GM23338 (cell line): ENCODE data around the gene BTNL2. TPM values are rescaled to one million over a fixed set of nuclear protein-coding genes. Genes with fewer than 3 reads are reported as not detected.
A peak's percentile ranks its signal among the peaks of the same experiment; 100 is the strongest.

Experiments used
- ATAC-seq: fragments of 200-7000 bp; cut with Tn5 transposase; 3 replicates; pipeline ENCODE4 v1.9.1; 2020
- DNase-seq: peaks from one replicate; pipeline ENCODE4 v3.0.0-alpha.2; 2015; ENCODE audit warnings: low spot score
- H2AFZ ChIP-seq: fragments of 200-600 bp; sonication (generic); 2 replicates; pipeline ENCODE4 v1.8.0; 2016; ENCODE audit warnings: antibody characterized with exemption, mild to moderate bottlenecking, moderate library complexity
- H3F3A ChIP-seq: fragments of 200-600 bp; sonication (generic); replicated peaks from 2 replicates; pipeline ENCODE4 v1.8.0; 2017; ENCODE audit warnings: antibody characterized with exemption, mixed run types, low read depth
- H3K27ac ChIP-seq: fragments of 200-600 bp; sonication (generic); 2 replicates; pipeline ENCODE4 v1.6.1; 2016; ENCODE audit warnings: low read depth
- H3K27me3 ChIP-seq: fragments of 200-600 bp; sonication (generic); 2 replicates; pipeline ENCODE4 v1.8.0; 2016; ENCODE audit warnings: mild to moderate bottlenecking, mixed run types, moderate library complexity; ENCODE audit not compliant: insufficient read depth
- H3K36me3 ChIP-seq: fragments of 200-600 bp; sonication (generic); 2 replicates; pipeline ENCODE4 v1.8.0; 2016; ENCODE audit warnings: mild to moderate bottlenecking; ENCODE audit not compliant: insufficient read depth
- H3K4me1 ChIP-seq: fragments of 200-600 bp; sonication (generic); 2 replicates; pipeline ENCODE4 v1.8.0; 2016; ENCODE audit warnings: mild to moderate bottlenecking, moderate library complexity; ENCODE audit not compliant: insufficient read depth
- H3K4me2 ChIP-seq: fragments of 200-600 bp; sonication (generic); 2 replicates; pipeline ENCODE4 v1.7.1; 2017; ENCODE audit warnings: mixed run types
- H3K4me3 ChIP-seq: fragments of 200-600 bp; sonication (generic); 2 replicates; pipeline ENCODE4 v1.6.1; 2016; ENCODE audit warnings: mixed run types
- H3K79me2 ChIP-seq: fragments of 200-600 bp; sonication (generic); replicated peaks from 2 replicates; pipeline ENCODE4 v1.8.0; 2017; ENCODE audit warnings: mild to moderate bottlenecking; ENCODE audit not compliant: insufficient read depth
- H3K9me2 ChIP-seq: fragments of 200-600 bp; sonication (generic); 2 replicates; pipeline ENCODE4 v1.8.0; 2017; ENCODE audit not compliant: insufficient read depth
- H4K20me1 ChIP-seq: fragments of 200-600 bp; sonication (generic); replicated peaks from 2 replicates; pipeline ENCODE4 v1.8.0; 2017; ENCODE audit warnings: mild to moderate bottlenecking; ENCODE audit not compliant: insufficient read depth
- H3K27ac Mint-ChIP-seq: 2 replicates; pipeline ENCODE4 v1.8.0; 2020; ENCODE audit warnings: inconsistent platforms, mild to moderate bottlenecking, moderate library complexity, mixed read lengths
- H3K27me3 Mint-ChIP-seq: 3 replicates; pipeline ENCODE4 v1.8.0; 2022; ENCODE audit warnings: low read depth, mild to moderate bottlenecking, moderate library complexity, mixed read lengths, inconsistent platforms; ENCODE audit not compliant: insufficient read depth, poor library complexity
- H3K36me3 Mint-ChIP-seq: 3 replicates; pipeline ENCODE4 v1.8.0; 2021; ENCODE audit warnings: low read depth, mild to moderate bottlenecking, inconsistent platforms, moderate library complexity, mixed read lengths
- H3K4me1 Mint-ChIP-seq: 3 replicates; pipeline ENCODE4 v1.8.0; 2020; ENCODE audit warnings: mild to moderate bottlenecking, inconsistent platforms, mixed read lengths
- H3K4me3 Mint-ChIP-seq: 3 replicates; pipeline ENCODE4 v1.8.0; 2021; ENCODE audit warnings: moderate library complexity, mild to moderate bottlenecking, inconsistent platforms, mixed read lengths
- H3K9me3 Mint-ChIP-seq: 3 replicates; pipeline ENCODE4 v1.8.0; 2020; ENCODE audit warnings: moderate library complexity, mild to moderate bottlenecking, inconsistent platforms, mixed read lengths
- CREB1 ChIP-seq: fragments of 250-450 bp; sonication (Bioruptor Pico); IDR thresholded peaks from 2 replicates; pipeline ENCODE4 v1.5.0; 2020; ENCODE audit warnings: low read depth, mild to moderate bottlenecking, moderate library complexity
- EZH2phosphoT487 ChIP-seq: fragments of 200-600 bp; sonication (generic); IDR thresholded peaks from one replicate; pipeline ENCODE4 v1.8.1; 2018; ENCODE audit warnings: antibody characterized with exemption; ENCODE audit not compliant: unreplicated experiment
- NANOG ChIP-seq: IDR thresholded peaks from 2 replicates; pipeline ENCODE4 v1.6.1; 2016; ENCODE audit warnings: antibody characterized with exemption, borderline replicate concordance
- STAT1 ChIP-seq: IDR thresholded peaks from one replicate; pipeline ENCODE4 v1.6.1; 2016; ENCODE audit warnings: antibody characterized with exemption; ENCODE audit not compliant: unreplicated experiment
- ZNF114 ChIP-seq: fragments of 250-450 bp; sonication (Bioruptor Pico); IDR thresholded peaks from 2 replicates; pipeline ENCODE4 v1.5.0; 2020; ENCODE audit warnings: mild to moderate bottlenecking, moderate library complexity
- ZNF331 ChIP-seq: fragments of 250-450 bp; sonication (Bioruptor Pico); IDR thresholded peaks from 2 replicates; pipeline ENCODE4 v1.5.0; 2020; ENCODE audit warnings: low read depth, mild to moderate bottlenecking, moderate library complexity
- polyA plus RNA-seq: library from polyadenylated mRNA; unstranded; fragments of >200 nt; fragmentation: Nextera tagmentation; extraction: Ambion mirVana; gene quantifications from 2 replicates; pipeline ENCODE4 v1.2.1, GENCODE V29; 2016
- total RNA-seq: library from RNA; depleted of rRNA; stranded (reverse); fragments of >200 nt; shearing (Covaris generic); gene quantifications from 2 replicates; pipeline ENCODE4 v1.2.3, GENCODE V29; 2014
- TF ChIP-seq, protein P1 (sequence below): IDR thresholded peaks from one replicate; pipeline ENCODE4 v1.6.1; 2018; ENCODE audit warnings: antibody characterized with exemption; ENCODE audit not compliant: unreplicated experiment
- TF ChIP-seq, protein P2 (sequence below): IDR thresholded peaks from 2 replicates; pipeline ENCODE4 v1.6.1; 2016; ENCODE audit warnings: antibody characterized with exemption
- TF ChIP-seq, protein P3 (sequence below), 2 experiments: fragments of 200-600 bp in 1 of 2; sonication (generic) in 1 of 2; conservative IDR thresholded peaks; 2 replicates each; pipeline versions ENCODE4 v1.5.1 to v1.6.1; 2016 to 2017; ENCODE audit warnings: antibody characterized with exemption in 2 of 2, low read depth in 2 of 2, mild to moderate bottlenecking in 2 of 2, moderate library complexity in 1 of 2
- TF ChIP-seq, protein P4 (sequence below): fragments of 250-450 bp; sonication (Bioruptor Pico); IDR thresholded peaks from 2 replicates; pipeline ENCODE4 v1.5.0; 2020; ENCODE audit warnings: mild to moderate bottlenecking, moderate library complexity

Gene BTNL2
- total and polyA plus RNA-seq, 2 experiments from 2014 or later: not detected

DNA sequence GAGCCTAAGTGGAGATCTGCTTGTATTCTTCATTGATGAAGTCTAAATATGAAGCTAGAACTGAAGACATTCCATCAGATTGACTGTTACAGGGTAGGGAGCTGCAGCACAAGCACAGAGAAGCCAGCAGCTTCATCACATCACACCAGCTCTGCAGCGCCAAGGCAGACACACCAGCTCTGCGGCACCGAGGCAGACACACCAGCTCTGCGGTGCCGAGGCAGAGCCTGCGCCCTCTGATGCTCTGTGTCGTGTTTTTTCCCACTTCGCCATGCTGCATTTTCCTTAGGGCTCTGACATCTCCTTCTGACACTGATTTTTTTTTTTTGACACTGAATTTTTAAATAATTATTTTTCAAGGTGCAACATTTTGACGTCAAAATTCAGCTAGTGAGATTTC lies 784 bp downstream of the BTNL2 start:
- DNase-seq (no peak), ATAC-seq (peak; percentile 58)
- TF ChIP-seq, protein P1, sequence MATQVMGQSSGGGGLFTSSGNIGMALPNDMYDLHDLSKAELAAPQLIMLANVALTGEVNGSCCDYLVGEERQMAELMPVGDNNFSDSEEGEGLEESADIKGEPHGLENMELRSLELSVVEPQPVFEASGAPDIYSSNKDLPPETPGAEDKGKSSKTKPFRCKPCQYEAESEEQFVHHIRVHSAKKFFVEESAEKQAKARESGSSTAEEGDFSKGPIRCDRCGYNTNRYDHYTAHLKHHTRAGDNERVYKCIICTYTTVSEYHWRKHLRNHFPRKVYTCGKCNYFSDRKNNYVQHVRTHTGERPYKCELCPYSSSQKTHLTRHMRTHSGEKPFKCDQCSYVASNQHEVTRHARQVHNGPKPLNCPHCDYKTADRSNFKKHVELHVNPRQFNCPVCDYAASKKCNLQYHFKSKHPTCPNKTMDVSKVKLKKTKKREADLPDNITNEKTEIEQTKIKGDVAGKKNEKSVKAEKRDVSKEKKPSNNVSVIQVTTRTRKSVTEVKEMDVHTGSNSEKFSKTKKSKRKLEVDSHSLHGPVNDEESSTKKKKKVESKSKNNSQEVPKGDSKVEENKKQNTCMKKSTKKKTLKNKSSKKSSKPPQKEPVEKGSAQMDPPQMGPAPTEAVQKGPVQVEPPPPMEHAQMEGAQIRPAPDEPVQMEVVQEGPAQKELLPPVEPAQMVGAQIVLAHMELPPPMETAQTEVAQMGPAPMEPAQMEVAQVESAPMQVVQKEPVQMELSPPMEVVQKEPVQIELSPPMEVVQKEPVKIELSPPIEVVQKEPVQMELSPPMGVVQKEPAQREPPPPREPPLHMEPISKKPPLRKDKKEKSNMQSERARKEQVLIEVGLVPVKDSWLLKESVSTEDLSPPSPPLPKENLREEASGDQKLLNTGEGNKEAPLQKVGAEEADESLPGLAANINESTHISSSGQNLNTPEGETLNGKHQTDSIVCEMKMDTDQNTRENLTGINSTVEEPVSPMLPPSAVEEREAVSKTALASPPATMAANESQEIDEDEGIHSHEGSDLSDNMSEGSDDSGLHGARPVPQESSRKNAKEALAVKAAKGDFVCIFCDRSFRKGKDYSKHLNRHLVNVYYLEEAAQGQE: no peak
- TF ChIP-seq, protein P2, sequence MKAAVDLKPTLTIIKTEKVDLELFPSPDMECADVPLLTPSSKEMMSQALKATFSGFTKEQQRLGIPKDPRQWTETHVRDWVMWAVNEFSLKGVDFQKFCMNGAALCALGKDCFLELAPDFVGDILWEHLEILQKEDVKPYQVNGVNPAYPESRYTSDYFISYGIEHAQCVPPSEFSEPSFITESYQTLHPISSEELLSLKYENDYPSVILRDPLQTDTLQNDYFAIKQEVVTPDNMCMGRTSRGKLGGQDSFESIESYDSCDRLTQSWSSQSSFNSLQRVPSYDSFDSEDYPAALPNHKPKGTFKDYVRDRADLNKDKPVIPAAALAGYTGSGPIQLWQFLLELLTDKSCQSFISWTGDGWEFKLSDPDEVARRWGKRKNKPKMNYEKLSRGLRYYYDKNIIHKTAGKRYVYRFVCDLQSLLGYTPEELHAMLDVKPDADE: no peak
- TF ChIP-seq CREB1 (CRISPR knock-in tag) (no peak), ZNF114 (no peak), STAT1 (no peak)
- peak overlapping the region; percentile 40; the same call in 1 of the 2 replicates for H2AFZ ChIP-seq
- H3K4me3 Mint-ChIP-seq: no peak overlapping the region
- H3K9me2 ChIP-seq: no peaks in the 10 kb centered on the region
- H3K4me3 ChIP-seq: no peak overlapping the region
- no peaks in the 10 kb centered on the region for H3K36me3 Mint-ChIP-seq
- H3K36me3 ChIP-seq: no peaks in the 10 kb centered on the region
- no peaks in the 10 kb centered on the region for H4K20me1 ChIP-seq
- no peaks in the 10 kb centered on the region for H3F3A ChIP-seq
- H3K27ac ChIP-seq: no peak overlapping the region
- no peak overlapping the region for H3K27ac Mint-ChIP-seq
- H3K4me2 ChIP-seq: no peak overlapping the region
- H3K4me1 Mint-ChIP-seq: peaks cover 3% of the 10 kb centered on the region; the same call in 2 of the 3 replicates
- peaks cover 3% of the 10 kb centered on the region; the same call in 1 of the 3 replicates for H3K9me3 Mint-ChIP-seq
- no peaks in the 10 kb centered on the region for H3K27me3 ChIP-seq
- no peaks in the 10 kb centered on the region for H3K79me2 ChIP-seq
- peaks cover 8% of the 10 kb centered on the region for H3K27me3 Mint-ChIP-seq
- no peaks in the 10 kb centered on the region for H3K4me1 ChIP-seq

DNA sequence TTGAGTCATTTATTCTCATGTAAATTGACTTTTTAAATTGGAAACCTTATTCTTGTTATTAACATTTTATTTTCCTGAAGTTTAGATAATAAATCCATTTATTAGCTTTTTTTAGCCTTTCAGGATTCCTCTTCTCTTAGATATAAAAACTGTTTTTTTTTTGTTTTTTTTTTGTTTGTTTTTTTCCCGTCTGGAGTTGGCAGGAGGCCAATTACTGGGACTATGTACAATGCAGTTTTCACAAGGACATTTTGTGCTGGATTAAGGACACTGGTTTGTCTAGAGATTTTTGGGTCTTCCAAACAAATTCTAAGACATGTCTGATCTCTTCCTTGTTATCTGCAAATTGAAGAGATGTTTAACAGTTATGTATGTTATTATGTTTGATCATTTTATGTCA lies 1.3 kb downstream of the BTNL2 start:
- H3K27me3 Mint-ChIP-seq: peaks cover 9% of the 10 kb centered on the region
- peak overlapping the region; percentile 40; the same call in 1 of the 2 replicates for H2AFZ ChIP-seq
- no peak overlapping the region for H3K27ac Mint-ChIP-seq
- H3K4me2 ChIP-seq: no peak overlapping the region
- H3K9me2 ChIP-seq: no peaks in the 10 kb centered on the region
- H3K4me1 ChIP-seq: no peaks in the 10 kb centered on the region
- no peak overlapping the region for H3K27ac ChIP-seq
- H3K27me3 ChIP-seq: no peaks in the 10 kb centered on the region
- H3K4me1 Mint-ChIP-seq: peaks cover 3% of the 10 kb centered on the region; the same call in 2 of the 3 replicates
- H3K36me3 Mint-ChIP-seq: no peaks in the 10 kb centered on the region
- peaks cover 3% of the 10 kb centered on the region; the same call in 1 of the 3 replicates for H3K9me3 Mint-ChIP-seq
- no peaks in the 10 kb centered on the region for H3F3A ChIP-seq
- DNase-seq (no peak), ATAC-seq (no peak)
- no peak overlapping the region for H3K4me3 ChIP-seq
- no peaks in the 10 kb centered on the region for H3K79me2 ChIP-seq
- H3K4me3 Mint-ChIP-seq: no peak overlapping the region
- H3K36me3 ChIP-seq: no peaks in the 10 kb centered on the region
- H4K20me1 ChIP-seq: no peaks in the 10 kb centered on the region
- TF ChIP-seq NANOG: no peak
- TF ChIP-seq ZNF331 (CRISPR knock-in tag): no peak
- TF ChIP-seq EZH2phosphoT487: no peak
- TF ChIP-seq, protein P3, sequence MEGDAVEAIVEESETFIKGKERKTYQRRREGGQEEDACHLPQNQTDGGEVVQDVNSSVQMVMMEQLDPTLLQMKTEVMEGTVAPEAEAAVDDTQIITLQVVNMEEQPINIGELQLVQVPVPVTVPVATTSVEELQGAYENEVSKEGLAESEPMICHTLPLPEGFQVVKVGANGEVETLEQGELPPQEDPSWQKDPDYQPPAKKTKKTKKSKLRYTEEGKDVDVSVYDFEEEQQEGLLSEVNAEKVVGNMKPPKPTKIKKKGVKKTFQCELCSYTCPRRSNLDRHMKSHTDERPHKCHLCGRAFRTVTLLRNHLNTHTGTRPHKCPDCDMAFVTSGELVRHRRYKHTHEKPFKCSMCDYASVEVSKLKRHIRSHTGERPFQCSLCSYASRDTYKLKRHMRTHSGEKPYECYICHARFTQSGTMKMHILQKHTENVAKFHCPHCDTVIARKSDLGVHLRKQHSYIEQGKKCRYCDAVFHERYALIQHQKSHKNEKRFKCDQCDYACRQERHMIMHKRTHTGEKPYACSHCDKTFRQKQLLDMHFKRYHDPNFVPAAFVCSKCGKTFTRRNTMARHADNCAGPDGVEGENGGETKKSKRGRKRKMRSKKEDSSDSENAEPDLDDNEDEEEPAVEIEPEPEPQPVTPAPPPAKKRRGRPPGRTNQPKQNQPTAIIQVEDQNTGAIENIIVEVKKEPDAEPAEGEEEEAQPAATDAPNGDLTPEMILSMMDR (conservative IDR thresholded peaks at IDR 0.05; ENCODE audit: low read depth in 2 of 2): no peak
- TF ChIP-seq ZNF114: no peak
- TF ChIP-seq, protein P4, sequence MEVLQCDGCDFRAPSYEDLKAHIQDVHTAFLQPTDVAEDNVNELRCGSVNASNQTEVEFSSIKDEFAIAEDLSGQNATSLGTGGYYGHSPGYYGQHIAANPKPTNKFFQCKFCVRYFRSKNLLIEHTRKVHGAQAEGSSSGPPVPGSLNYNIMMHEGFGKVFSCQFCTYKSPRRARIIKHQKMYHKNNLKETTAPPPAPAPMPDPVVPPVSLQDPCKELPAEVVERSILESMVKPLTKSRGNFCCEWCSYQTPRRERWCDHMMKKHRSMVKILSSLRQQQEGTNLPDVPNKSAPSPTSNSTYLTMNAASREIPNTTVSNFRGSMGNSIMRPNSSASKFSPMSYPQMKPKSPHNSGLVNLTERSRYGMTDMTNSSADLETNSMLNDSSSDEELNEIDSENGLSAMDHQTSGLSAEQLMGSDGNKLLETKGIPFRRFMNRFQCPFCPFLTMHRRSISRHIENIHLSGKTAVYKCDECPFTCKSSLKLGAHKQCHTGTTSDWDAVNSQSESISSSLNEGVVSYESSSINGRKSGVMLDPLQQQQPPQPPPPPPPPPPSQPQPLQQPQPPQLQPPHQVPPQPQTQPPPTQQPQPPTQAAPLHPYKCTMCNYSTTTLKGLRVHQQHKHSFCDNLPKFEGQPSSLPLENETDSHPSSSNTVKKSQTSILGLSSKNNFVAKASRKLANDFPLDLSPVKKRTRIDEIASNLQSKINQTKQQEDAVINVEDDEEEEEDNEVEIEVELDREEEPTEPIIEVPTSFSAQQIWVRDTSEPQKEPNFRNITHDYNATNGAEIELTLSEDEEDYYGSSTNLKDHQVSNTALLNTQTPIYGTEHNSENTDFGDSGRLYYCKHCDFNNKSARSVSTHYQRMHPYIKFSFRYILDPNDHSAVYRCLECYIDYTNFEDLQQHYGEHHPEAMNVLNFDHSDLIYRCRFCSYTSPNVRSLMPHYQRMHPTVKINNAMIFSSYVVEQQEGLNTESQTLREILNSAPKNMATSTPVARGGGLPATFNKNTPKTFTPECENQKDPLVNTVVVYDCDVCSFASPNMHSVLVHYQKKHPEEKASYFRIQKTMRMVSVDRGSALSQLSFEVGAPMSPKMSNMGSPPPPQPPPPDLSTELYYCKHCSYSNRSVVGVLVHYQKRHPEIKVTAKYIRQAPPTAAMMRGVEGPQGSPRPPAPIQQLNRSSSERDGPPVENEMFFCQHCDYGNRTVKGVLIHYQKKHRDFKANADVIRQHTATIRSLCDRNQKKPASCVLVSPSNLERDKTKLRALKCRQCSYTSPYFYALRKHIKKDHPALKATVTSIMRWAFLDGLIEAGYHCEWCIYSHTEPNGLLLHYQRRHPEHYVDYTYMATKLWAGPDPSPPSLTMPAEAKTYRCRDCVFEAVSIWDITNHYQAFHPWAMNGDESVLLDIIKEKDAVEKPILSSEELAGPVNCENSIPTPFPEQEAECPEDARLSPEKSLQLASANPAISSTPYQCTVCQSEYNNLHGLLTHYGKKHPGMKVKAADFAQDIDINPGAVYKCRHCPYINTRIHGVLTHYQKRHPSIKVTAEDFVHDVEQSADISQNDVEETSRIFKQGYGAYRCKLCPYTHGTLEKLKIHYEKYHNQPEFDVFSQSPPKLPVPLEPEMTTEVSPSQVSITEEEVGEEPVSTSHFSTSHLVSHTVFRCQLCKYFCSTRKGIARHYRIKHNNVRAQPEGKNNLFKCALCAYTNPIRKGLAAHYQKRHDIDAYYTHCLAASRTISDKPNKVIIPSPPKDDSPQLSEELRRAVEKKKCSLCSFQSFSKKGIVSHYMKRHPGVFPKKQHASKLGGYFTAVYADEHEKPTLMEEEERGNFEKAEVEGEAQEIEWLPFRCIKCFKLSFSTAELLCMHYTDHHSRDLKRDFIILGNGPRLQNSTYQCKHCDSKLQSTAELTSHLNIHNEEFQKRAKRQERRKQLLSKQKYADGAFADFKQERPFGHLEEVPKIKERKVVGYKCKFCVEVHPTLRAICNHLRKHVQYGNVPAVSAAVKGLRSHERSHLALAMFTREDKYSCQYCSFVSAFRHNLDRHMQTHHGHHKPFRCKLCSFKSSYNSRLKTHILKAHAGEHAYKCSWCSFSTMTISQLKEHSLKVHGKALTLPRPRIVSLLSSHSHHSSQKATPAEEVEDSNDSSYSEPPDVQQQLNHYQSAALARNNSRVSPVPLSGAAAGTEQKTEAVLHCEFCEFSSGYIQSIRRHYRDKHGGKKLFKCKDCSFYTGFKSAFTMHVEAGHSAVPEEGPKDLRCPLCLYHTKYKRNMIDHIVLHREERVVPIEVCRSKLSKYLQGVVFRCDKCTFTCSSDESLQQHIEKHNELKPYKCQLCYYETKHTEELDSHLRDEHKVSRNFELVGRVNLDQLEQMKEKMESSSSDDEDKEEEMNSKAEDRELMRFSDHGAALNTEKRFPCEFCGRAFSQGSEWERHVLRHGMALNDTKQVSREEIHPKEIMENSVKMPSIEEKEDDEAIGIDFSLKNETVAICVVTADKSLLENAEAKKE: no peak
